GM20431 (cell line): ENCODE measurements around the gene DAZAP2.

Source experiments
- in situ Hi-C: fragments of 300-500 bp; cut with MseI, MboI; formaldehyde crosslinking; loops from one replicate; pipeline ENCODE4 v1.15.0; 2020; ENCODE audit warnings: low sequenced_read_pairs; ENCODE audit not compliant: unreplicated experiment

DAZAP2 gene

GRCh38 chr12:51238510-51239334, at the start of gene DAZAP2:
DAZAP2 (plus strand) TSS chr12:51238826; CDS start chr12:51238908, 82 bp downstream.
- in situ Hi-C loops: no loop called here

DNA sequence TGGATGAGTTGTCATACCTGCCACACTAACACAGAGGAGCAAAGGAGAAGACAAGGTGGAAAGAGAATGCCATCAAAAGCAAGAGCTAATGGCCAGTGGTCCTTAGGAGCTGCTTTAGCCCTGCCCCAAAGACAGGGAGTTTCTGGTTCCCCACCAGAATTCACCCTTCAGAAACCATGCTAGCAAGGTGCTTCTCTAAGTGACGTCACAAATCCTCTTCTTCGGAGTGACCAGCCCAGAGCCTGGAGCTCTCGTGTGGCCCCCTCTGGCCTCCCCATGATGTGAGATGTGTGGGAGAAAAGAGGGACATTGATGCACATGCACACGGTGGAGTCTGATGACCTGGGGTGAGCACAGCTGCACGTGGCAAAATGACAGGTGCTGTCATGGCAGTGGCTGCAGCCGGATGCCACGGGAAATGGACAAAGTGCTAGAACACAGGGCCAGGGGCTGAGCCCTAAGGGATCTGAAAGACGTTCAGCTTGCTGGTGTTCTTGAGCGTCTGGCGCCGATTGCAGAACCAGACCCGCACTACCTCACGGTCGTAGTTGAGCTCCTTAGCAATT, 48.8 kb upstream of the DAZAP2 start:
- in situ Hi-C loops: no loop called here

GRCh38 chr12:51190820-51191219, 47.8 kb upstream of the DAZAP2 start:
- in situ Hi-C loops: no loop called here

DNA sequence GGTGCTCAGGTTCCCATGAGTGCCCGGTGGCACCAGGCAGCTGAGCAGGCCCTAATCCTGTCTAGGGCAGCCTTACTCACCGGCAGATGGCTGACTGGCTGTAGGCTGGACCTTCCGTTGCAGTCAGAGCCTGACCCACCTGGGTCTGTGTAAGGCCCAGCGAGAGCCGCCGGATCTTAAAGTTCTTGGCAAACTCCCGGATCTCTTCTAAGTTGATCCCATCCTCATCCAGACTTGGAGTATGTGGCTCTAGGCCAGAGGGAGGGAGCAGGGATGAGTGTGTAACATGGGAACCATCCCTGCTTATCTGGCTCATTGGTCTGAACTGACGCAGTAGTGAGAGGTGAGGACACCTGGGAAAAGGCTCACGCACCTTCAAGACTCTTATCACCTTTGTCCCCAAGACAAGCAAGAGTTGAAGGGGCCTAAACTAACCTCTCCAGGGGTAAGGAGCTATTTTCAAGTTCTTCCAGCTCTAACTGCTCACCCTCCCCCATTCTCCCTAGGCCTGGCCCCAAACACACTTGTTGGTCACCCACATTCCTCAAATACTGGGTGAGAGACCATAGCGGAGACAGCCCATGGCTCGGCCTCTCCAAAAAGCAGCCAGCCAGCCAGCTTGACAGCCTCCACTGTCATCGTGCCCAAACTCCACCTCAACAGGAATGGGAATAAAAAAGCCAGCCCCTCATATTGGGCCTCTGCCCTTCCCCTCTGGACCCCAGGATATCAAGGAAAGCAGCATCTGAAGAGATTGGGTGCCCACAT, 46.9 kb upstream of the DAZAP2 start:
- in situ Hi-C loops: no loop called here

GRCh38 chr12:51192284-51192671, 46.3 kb upstream of the DAZAP2 start:
- in situ Hi-C loops: no loop called here

- in situ Hi-C loops: no loop called here
Observed at GRCh38 chr12:51195841-51196240, 42.8 kb upstream of the DAZAP2 start.

DNA sequence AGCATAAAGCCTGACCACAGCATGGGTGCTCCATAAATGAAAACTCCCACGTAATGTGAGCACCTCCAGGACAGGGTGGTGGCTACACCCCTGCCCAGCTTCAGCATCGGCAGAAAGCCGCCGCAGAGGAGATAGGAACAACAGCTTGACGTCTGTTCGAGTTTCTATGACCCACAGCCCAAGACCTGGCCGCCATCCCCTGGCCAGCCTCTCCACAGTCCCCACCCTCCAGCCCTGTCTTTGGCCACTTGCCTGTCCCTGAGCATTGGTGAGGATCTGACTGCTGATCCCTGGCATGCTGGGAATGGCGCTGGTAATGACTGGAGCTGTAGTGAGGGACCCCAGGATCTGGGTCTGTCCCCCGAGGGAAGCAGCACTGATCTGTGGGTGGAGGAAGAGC, 42.1 kb upstream of the DAZAP2 start:
- in situ Hi-C loops: no loop called here

GRCh38 chr12:51197736-51198567, 40.7 kb upstream of the DAZAP2 start:
- in situ Hi-C loops: no loop called here

- in situ Hi-C loops: no loop called here
Observed at GRCh38 chr12:51198568-51199365, 39.9 kb upstream of the DAZAP2 start.

- in situ Hi-C loops: no loop called here
Observed at GRCh38 chr12:51199366-51199945, 39.2 kb upstream of the DAZAP2 start.

- in situ Hi-C loops: no loop called here
Observed at GRCh38 chr12:51200156-51200555, 38.5 kb upstream of the DAZAP2 start.

- in situ Hi-C loops: no loop called here
Observed at GRCh38 chr12:51200806-51201205, 37.8 kb upstream of the DAZAP2 start.

GRCh38 chr12:51202718-51203117, 35.9 kb upstream of the DAZAP2 start:
- in situ Hi-C loops: no loop called here

DNA sequence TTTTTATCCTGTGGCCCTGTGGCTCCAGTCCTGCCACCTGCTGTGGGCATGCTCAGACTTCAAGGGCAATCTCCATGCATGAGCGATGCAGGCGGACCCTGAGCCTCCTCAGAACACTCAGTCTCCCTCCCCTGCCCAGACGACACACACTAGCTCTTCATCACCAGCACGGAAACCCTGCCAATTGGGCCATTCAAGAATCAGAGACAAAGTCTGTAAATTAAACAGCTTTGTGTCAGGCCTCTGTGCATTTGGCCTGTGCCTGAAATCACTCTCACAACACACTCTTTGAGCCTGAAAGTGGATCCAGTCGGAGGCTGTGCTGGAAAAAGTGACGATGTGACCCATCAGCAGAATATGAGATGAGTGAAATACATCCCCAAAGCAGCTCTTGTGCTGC, 33.3 kb upstream of the DAZAP2 start:
- in situ Hi-C loops: no loop called here

DNA sequence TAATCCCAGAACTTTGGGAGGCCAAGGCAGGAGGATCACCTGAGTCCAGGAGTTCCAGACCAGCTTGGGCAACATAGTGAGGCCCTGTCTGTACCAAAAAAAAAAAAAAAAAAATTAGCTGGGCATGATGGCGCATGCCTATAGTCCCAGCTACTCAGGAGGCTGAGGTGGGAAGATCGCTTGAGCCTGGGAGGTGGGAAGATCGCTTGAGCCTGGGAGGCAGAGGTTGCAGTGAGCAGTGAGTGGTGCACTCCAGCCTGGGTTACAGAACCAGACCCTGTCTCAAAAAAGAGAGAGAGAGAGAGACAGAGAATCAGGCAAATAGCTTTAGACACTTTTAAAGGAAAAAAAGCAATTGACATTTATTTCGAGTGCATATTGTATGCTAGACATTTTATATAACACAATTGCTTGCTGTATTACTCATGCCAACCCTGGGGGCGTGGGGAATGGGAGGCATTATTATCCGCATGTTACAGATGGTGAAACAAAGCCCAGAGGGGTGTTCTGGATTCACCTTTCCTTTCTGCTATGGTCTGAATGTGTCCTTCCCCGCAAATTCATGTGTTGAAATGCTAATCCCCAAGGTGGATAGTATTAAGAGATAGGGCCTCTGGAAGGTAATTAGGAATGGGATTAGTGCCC, 30.5 kb upstream of the DAZAP2 start:
- in situ Hi-C loops: no loop called here

GRCh38 chr12:51209259-51209658, 29.4 kb upstream of the DAZAP2 start:
- in situ Hi-C loops: no loop called here

- in situ Hi-C loops: no loop called here
Observed at GRCh38 chr12:51210690-51211395, 27.8 kb upstream of the DAZAP2 start.

GRCh38 chr12:51214895-51215294, 23.7 kb upstream of the DAZAP2 start:
- in situ Hi-C loops: no loop called here
